HepG2 (cell line): ENCODE results near the gene CNGA3. TPM values are rescaled to one million over a fixed set of nuclear protein-coding genes. Genes with fewer than 3 reads are reported as not detected.
"Not testable (repeated sequence)": the region's sequence is repeated elsewhere in the genome, so short reads cannot be mapped to it uniquely, and the experiment has no call there.

ENCODE experiments used
- ATAC-seq: fragments of 200-7000 bp; cut with Tn5 transposase; 3 replicates; pipeline ENCODE4 v1.9.1; 2020; ENCODE audit warnings: mild to moderate bottlenecking, moderate library complexity
- BruUV-seq: library from RNA; stranded (reverse); fragments of 400-500 nt; replicated peaks from 2 replicates; lab custom pipeline; 2021; lab: Mats Ljungman, UMichigan
- CTCF ChIA-PET: fragments of 300-600 bp; formaldehyde crosslinking; extraction: SDS; loops from one replicate; lab custom pipeline; 2021; ENCODE audit warnings: low total read pairs, inconsistent platforms, low intra/inter-chr PET ratio; lab: Yijun Ruan, JAX
- POLR2A ChIA-PET: fragments of 350-600 bp; sonication (Branson Sonifier 250); formaldehyde crosslinking; loops from one replicate; lab custom pipeline; 2020; ENCODE audit warnings: antibody characterized with exemption, inconsistent platforms; lab: Yijun Ruan, JAX
- DNase-seq: peaks from one replicate; pipeline ENCODE4 v3.0.0-alpha.2; 2015; ENCODE audit warnings: low spot score
- FAIRE-seq: peaks from 3 replicates; lab custom pipeline; 2011; peaks lifted over from hg19 to GRCh38; lab: Jason Lieb, UNC
- H2AFZ ChIP-seq: one replicate; pipeline ENCODE4 v1.6.1; 2011; ENCODE audit warnings: low read length, inconsistent platforms
- H3K27ac ChIP-seq: fragments of 300-600 bp; 3 replicates; pipeline ENCODE4 v1.8.0; 2011; ENCODE audit warnings: mixed run types, mild to moderate bottlenecking, mixed read lengths, low read length, inconsistent platforms; ENCODE audit not compliant: insufficient read depth; ENCODE audit errors: extremely low read length
- H3K27me3 ChIP-seq, 2 experiments: fragments of 200-600 bp in 1 of 2; 2 replicates in 1 of 2; 3 replicates in 1 of 2; pipeline versions ENCODE4 v1.6.0 to v1.8.0; 2011; ENCODE audit warnings: low read length in 2 of 2, mild to moderate bottlenecking in 2 of 2, moderate library complexity in 2 of 2, inconsistent platforms in 1 of 2; ENCODE audit not compliant: insufficient read depth in 2 of 2, control insufficient read depth in 1 of 2
- H3K36me3 ChIP-seq, 2 experiments: fragments of 200-600 bp in 1 of 2; replicated peaks in 1 of 2; 2 replicates in 1 of 2; 3 replicates in 1 of 2; pipeline versions ENCODE4 v1.5.1 to v1.8.0; 2011; ENCODE audit warnings: low read length in 2 of 2, inconsistent platforms in 1 of 2; ENCODE audit not compliant: insufficient read depth in 2 of 2, control insufficient read depth in 1 of 2
- H3K4me1 ChIP-seq: 2 replicates; pipeline ENCODE4 v1.5.1; 2012; ENCODE audit warnings: low read length, inconsistent platforms; ENCODE audit not compliant: insufficient read depth
- H3K4me2 ChIP-seq: 2 replicates; pipeline ENCODE4 v1.6.0; 2011; ENCODE audit warnings: low read depth, low read length, inconsistent platforms
- H3K4me3 ChIP-seq, 3 experiments: fragments of 200-600 bp in 1 of 3; sonication (generic), shearing (Covaris generic) in 1 of 3; replicated peaks in 1 of 3; 2 replicates each; pipeline ENCODE4 v1.5.1; 2011 to 2016; ENCODE audit warnings: low read length in 3 of 3, inconsistent platforms in 2 of 3, low read depth in 2 of 3, mild to moderate bottlenecking in 2 of 3, control low read depth in 1 of 3, mixed read lengths in 1 of 3; ENCODE audit not compliant: insufficient read depth in 1 of 3
- H3K79me2 ChIP-seq: one replicate; pipeline ENCODE4 v1.6.1; 2011; ENCODE audit warnings: low read length, inconsistent platforms; ENCODE audit not compliant: insufficient read depth
- H3K9ac ChIP-seq: 2 replicates; pipeline ENCODE4 v1.6.0; 2011; ENCODE audit warnings: mild to moderate bottlenecking, low read depth, low read length, inconsistent platforms; ENCODE audit not compliant: insufficient read depth
- H3K9me3 ChIP-seq: 2 replicates; pipeline ENCODE4 v1.5.1; 2012; ENCODE audit warnings: mild to moderate bottlenecking, low read length
- H4K20me1 ChIP-seq: 2 replicates; pipeline ENCODE4 v1.6.0; 2011; ENCODE audit warnings: inconsistent platforms, mild to moderate bottlenecking, low read length, moderate library complexity; ENCODE audit not compliant: insufficient read depth
- CERS6 ChIP-seq: sonication (generic); formaldehyde crosslinking; IDR thresholded peaks from 2 replicates; pipeline ENCODE4 v1.5.0; 2020; ENCODE audit warnings: missing genetic modification reagents
- DZIP1 ChIP-seq: sonication (generic); formaldehyde crosslinking; IDR thresholded peaks from 2 replicates; pipeline ENCODE4 v1.5.0; 2020; ENCODE audit warnings: mild to moderate bottlenecking, missing genetic modification reagents
- IRF2 ChIP-seq: IDR thresholded peaks from 2 replicates; pipeline ENCODE4 v1.6.1; 2018; ENCODE audit warnings: missing genetic modification reagents, missing compliant biosample characterization
- MTA3 ChIP-seq: sonication (generic); formaldehyde crosslinking; IDR thresholded peaks from 2 replicates; pipeline ENCODE4 v1.4.0; 2020; ENCODE audit warnings: missing genetic modification reagents
- RNF2 ChIP-seq: fragments of 450-650 bp; conservative IDR thresholded peaks from 2 replicates; pipeline ENCODE4 v1.6.1; 2016; ENCODE audit warnings: low read depth
- ZBTB1 ChIP-seq: sonication (generic); formaldehyde crosslinking; IDR thresholded peaks from 2 replicates; pipeline ENCODE4 v1.4.0; 2020; ENCODE audit warnings: missing genetic modification reagents, borderline replicate concordance
- ZFX ChIP-seq: sonication (generic); formaldehyde crosslinking; IDR thresholded peaks from 2 replicates; pipeline ENCODE4 v1.4.0; 2020; ENCODE audit warnings: mild to moderate bottlenecking, low read depth, missing genetic modification reagents, moderate library complexity
- ZNF44 ChIP-seq: sonication (generic); formaldehyde crosslinking; IDR thresholded peaks from 2 replicates; pipeline ENCODE4 v1.5.1; 2020; ENCODE audit warnings: mild to moderate bottlenecking, missing genetic modification reagents
- WGBS: methylation state at CpG from one replicate; pipeline ENCODE4 v1.1.6; 2017; ENCODE audit warnings: low lambda C conversion rate; 5-methylcytosine and 5-hydroxymethylcytosine counted together
- in situ Hi-C: cut with HindIII; loops from 2 replicates; pipeline ENCODE4 v1.10.0; 2017; ENCODE audit warnings: low pct_unique_long_range_greater_than_20kb; ENCODE audit not compliant: extremely low pct_ligation_motif_present
- intact Hi-C: fragments of 100-400 bp; cut with micrococcal nuclease; formaldehyde crosslinking; loops from one replicate; pipeline ENCODE4 v1.10.0; 2022; ENCODE audit not compliant: unreplicated experiment
- polyA plus RNA-seq, 8 experiments: library from polyadenylated mRNA; depleted of rRNA in 3 of 8; stranded (reverse) in 7 of 8; unstranded in 1 of 8; fragments of >200 nt; fragmentation: Illumina TruSeq in 4 of 8; extraction: Trizol in 4 of 8; gene quantifications; 2 replicates each; pipeline versions ENCODE4 v1.2.1 to v1.2.3, GENCODE V29; 2011 to 2016; ENCODE audit warnings: low read depth in 4 of 8, missing spikeins in 1 of 8, mixed read lengths in 1 of 8; ENCODE audit not compliant: insufficient read depth in 1 of 8
- total RNA-seq, 5 experiments: library from RNA; depleted of rRNA; stranded (reverse); fragments of >200 nt; fragmentation: Illumina TruSeq; extraction: Trizol; gene quantifications; 2 replicates each; pipeline ENCODE4 v1.2.3, GENCODE V29; 2016; ENCODE audit warnings: low read depth in 1 of 5

The CNGA3 gene
- total and polyA plus RNA-seq, 2 of the 13 experiments (the other 11 are each of a cell fraction or from before 2014, with no cell fraction given): not detected

DNA sequence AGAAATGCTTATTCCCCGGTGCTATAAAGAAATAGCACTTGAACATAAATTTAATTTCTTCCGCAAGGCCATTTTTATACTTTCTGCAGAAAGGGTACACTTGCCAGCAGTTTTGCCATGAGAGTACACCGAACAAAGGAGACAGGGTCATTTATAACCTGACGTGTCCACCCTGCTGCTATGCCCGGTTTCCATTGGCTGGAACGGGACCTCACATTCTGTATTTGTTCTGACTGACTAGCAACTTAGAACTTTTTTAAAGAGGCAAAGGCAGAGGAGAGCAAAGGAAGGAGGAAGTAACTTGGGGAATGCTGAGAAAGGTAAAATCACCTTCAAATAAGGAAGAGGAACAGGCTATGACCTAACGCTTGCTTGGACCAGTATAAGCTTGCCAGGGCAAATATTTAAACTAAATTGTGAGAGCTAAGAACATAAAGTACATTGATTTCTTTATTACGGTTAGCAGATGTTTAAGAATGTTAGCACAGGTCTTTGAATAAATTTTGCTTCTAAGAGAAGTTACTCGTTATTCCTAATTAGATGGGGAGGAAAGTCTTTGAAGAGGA, 39.0 kb upstream of the CNGA3 start:
- H3K27me3 ChIP-seq: peaks cover 1 to 59% of the 10 kb centered on the region in 2 experiments
- H3K9ac ChIP-seq, H2AFZ ChIP-seq, H3K9me3 ChIP-seq, BruUV-seq, POLR2A ChIA-PET, ATAC-seq, H3K4me3 ChIP-seq, H3K4me2 ChIP-seq, H3K36me3 ChIP-seq, H3K79me2 ChIP-seq, FAIRE-seq, CTCF ChIA-PET, H3K4me1 ChIP-seq, intact Hi-C loops, DNase-seq, H4K20me1 ChIP-seq, in situ Hi-C loops, H3K27ac ChIP-seq: not testable (repeated sequence)
- WGBS: 19% methylated on average over 9 of the region's 9 CpGs

DNA sequence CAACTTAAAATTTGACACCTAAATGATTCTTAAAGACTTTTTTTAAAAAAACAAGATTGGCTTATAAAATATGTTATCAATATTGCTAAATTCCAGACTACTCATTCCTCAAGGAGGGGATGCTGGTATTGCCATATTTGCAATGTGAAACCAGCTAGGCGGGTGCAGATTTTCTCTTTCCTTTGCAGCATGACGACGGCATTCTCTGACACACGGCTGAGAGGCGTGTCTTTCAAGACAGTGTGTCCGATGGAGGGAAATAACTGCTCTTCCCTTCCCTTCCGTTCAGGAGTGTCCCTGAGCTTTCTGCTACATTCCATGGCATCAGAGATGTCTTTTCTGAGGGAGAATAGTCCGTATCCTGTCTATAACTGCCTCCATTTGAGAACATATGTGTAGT, 38.2 kb upstream of the CNGA3 start:
- TF ChIP-seq MTA3 (CRISPR knock-in tag) (no peak), ZBTB1 (CRISPR knock-in tag) (no peak), CERS6 (no peak), ZFX (CRISPR knock-in tag) (no peak), RNF2 (no peak), ZNF44 (CRISPR knock-in tag) (no peak), DZIP1 (CRISPR knock-in tag) (no peak), IRF2 (CRISPR knock-in tag) (no peak)
- intact Hi-C loops (no loop called here), in situ Hi-C loops (no loop called here)
- H3K4me3 ChIP-seq: no peak overlapping the region
- ATAC-seq (no peak), DNase-seq (no peak), FAIRE-seq (no peak)
- no peak overlapping the region for H2AFZ ChIP-seq
- no peak overlapping the region for H3K4me2 ChIP-seq
- H3K27ac ChIP-seq: no peak overlapping the region
- WGBS: 15% methylated on average over 8 of the region's 8 CpGs
- no peaks in the 10 kb centered on the region for H3K9me3 ChIP-seq
- no peaks in the 10 kb centered on the region for H3K4me1 ChIP-seq
- no peak overlapping the region for H3K9ac ChIP-seq
- H3K36me3 ChIP-seq: no peaks in the 10 kb centered on the region
- POLR2A ChIA-PET: no interaction called here
- peaks cover 1 to 54% of the 10 kb centered on the region in 2 experiments for H3K27me3 ChIP-seq
- no peaks in the 10 kb centered on the region for H4K20me1 ChIP-seq
- BruUV-seq: no TSS peak
- CTCF ChIA-PET: no interaction called here
- no peaks in the 10 kb centered on the region for H3K79me2 ChIP-seq
